GM21381 (cell line): ENCODE results near the gene DNAJB9.
A peak's percentile ranks its signal among the peaks of the same experiment; 100 is the strongest.
"Not testable (repeated sequence)": the region's sequence is repeated elsewhere in the genome, so short reads cannot be mapped to it uniquely, and the experiment has no call there.

Source experiments
- ATAC-seq: cut with Tn5 transposase; IDR thresholded peaks from one replicate; pipeline ENCODE4 v1.9.1; 2021; ENCODE audit warnings: mild to moderate bottlenecking, moderate library complexity; ENCODE audit not compliant: unreplicated experiment

The DNAJB9 gene

DNA sequence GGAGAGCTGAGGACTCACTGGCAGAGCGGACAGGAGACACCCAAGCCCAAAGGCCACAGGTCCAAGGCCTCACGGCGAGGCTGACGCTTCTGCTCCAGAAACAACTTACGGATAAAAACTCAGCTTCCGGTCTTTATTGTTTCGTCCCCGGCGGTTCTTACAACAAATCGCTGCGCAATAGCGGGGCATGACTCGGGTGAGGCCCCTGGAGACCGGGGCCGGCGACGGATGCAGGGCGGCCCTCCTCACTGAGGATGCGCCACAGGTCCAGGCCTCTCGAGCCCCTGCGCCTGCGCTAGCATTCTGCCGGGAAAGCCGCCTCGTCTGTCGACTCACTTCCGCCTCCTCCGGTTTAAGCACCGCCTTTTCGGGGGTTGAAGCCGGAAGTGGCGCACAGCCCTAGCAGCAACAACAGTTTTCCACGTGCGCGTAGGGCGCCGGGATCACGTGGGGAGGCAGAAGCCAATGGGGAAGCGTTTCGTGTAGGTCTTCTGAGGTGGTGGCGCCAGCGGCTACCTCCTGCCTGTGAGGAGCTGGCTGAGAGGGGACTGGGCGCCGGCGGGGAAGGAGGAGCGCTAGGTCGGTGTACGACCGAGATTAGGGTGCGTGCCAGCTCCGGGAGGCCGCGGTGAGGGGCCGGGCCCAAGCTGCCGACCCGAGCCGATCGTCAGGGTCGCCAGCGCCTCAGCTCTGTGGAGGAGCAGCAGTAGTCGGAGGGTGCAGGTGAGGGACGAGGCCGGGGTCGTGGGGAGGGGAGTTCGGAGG, at the start of gene DNAJB9, which contains the start of gene THAP5:
DNAJB9 (plus strand) TSS at position 494 of the 765 bp plus-strand sequence. CDS start 1,853 bp downstream, outside the sequence.
THAP5 (minus strand) TSS at position 326 of the 765 bp plus-strand sequence; CDS start at position 189, 137 bp downstream.
- ATAC-seq = peak; percentile 91

- ATAC-seq = no peak
Measured at GRCh38 chr7:108522780-108523179, 46.9 kb upstream of the DNAJB9 start.

DNA sequence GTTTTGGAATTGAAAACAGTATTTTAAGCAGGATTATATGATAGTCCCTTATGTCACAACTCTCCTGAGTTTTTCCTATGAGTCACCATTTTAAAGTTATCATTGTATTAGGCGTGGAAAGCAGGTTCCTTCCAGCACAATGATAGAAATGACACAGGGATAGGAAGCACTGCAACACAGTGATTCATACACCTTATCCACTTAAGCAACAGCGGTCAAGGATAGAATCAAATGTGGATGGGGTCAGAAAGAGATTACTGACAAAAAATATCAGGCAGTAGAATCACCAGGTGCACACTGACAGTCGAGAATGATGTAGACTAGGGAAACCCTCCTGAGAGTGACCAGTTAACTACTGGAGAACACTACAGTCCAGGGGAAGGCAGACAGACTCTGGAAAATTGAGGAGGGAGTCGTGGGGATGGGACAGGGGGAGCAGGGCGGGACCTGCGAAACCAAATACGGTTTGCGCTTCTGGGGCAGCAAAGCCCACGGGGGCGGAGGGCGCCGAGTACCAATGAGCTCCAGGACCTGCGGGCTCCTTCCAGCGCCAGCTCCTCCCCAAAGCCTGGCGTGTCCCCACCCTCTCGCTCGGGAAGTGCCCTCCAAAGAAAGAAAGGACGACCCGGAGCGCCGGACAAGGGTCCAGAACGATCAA, 44.2 kb upstream of the DNAJB9 start:
- ATAC-seq = peak; percentile 41

DNA sequence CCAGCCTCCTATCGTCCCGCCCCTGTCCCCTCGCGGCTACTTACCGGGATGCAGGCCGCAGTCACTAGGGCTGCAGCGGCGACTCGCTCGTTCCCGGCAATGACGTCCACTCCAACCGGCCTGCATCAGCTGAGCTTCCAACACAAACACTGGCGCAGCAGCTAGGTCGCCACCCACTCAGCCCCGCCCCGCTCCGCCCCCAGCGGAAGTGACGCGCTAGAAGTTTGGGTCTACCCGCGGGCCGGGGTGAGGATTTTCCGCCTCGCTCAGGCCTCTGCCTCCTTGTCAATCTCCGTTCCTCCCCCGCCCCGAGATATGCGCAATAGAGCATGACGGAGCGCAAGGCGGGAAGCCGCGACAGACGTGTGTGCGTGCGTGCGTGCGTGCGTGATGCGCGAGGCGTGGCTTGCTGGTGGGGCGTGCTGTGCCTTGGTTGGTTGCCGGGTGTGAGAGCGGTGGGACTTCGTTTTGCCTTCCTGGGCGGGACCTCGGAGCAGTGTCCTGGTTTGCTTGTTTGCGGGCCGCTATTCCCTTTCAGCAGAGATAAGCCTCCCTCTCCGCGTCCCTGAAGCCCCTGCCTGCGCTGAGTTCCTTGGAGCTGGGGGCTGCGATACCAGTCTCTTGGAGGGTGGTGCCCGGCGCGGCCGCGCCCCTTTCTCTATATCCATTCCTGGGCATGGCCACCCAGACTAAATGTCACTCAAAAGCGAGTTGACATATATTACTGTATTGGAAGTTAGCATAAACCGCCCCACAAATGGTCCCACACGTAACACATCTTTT, 43.5 kb upstream of the DNAJB9 start, which contains the start of gene PNPLA8:
PNPLA8 (minus strand) TSS at position 151 of the 783 bp plus-strand sequence. CDS start 10,644 bp downstream, outside the sequence.
- peak; percentile 91 for ATAC-seq

DNA sequence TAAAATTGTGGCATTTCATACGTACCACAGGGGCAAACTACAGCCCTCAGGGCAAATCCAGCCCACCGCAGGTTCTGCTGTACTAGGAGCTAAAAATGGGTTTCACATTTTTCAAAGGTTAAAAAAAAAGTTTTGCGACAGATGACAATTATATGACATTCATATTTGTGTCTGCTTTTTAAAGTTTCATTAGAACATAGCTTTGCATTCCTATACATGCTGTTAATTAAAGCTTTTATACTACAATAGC, 43.0 kb upstream of the DNAJB9 start:
- ATAC-seq = no peak

DNA sequence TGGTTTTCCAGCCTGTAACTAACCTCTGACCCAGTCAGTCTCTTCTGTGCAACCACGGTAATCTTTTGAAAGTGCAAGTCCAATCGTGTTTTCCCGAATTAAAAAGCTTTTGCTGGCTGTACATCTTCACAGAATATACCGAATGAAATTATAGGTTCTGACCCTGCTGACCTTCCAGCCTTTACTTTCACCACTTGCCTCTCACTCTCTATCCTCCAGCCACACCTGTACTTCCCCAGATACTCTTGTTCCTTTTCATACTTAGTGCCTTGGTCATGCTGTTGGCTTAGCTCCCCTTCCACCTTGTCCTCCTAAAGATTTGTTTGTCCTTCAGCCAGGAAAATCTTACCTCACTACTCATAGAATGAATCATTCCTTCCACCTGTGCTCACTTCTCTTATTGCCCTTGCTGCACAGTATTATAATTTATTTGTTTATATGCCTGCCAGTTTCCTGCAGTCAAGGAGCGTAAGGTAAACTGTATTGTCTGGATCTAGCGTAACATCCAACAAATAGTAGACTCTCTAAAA, 41.4 kb upstream of the DNAJB9 start:
- no peak for ATAC-seq

DNA sequence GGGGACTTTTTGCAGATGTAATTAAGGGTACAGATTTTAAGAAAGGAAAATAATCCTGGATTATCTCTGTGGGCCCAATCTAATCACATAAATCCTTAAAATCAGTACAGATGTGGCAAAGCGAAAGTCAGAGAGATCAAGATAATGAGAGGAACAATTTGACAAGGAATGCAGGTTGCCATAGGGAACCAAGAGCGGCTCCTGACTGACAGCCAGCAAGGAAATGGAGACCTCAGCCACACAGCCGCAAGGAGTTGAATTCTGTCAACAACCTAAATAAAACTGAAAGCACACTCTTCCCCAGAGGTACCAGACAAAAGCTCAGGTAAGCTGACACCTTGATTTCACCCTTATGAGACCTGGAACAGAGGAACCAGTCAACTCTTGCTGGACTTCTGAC, 40.3 kb upstream of the DNAJB9 start:
- no peak for ATAC-seq

- no peak for ATAC-seq
Measured at GRCh38 chr7:108533712-108534111, 36.0 kb upstream of the DNAJB9 start.

- no peak for ATAC-seq
Measured at GRCh38 chr7:108535257-108535656, 34.4 kb upstream of the DNAJB9 start.

DNA sequence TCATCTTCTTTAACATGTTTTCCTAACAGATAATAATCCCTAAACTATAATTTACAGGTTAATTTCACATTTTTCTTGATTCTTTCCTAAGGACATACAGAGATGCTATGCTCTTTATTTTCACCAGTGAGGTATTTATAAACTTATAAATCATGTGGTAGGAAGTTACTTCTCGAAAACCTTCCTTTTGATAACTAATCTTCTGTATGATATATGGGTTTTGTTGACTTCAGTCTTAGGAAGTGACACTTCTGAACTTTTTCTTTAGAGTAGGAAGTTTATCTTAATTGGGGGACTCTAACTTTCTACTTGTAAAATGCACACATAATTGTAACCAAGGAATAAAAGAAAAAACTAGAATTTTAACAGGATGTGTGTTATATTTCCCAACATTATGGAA, 33.9 kb upstream of the DNAJB9 start:
- no peak for ATAC-seq

DNA sequence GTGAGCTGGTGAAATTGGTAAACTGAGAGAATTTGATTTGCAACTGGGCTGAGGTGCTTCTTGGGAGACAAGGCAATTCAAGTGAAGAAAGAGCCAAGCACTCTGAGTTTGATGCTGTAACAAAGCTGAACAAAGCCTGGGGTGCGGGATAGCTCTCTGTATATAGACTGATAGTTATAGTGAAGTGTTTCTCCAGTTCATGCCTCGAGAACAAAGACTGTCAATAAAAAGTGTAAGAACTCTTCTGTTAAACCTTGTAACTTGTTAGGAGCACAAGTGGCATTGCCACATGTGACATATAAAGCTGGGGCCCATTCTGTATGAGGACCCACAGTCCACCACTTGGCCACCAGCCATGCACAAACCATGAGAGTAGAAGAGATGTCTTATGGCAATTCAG, 32.4 kb upstream of the DNAJB9 start:
- ATAC-seq = no peak

GRCh38 chr7:108538236-108538635, 31.4 kb upstream of the DNAJB9 start:
- ATAC-seq = not testable (repeated sequence)

- ATAC-seq = not testable (repeated sequence)
Measured at GRCh38 chr7:108538685-108539084, 31.0 kb upstream of the DNAJB9 start.

GRCh38 chr7:108541478-108541877, 28.2 kb upstream of the DNAJB9 start:
- ATAC-seq = no peak

DNA sequence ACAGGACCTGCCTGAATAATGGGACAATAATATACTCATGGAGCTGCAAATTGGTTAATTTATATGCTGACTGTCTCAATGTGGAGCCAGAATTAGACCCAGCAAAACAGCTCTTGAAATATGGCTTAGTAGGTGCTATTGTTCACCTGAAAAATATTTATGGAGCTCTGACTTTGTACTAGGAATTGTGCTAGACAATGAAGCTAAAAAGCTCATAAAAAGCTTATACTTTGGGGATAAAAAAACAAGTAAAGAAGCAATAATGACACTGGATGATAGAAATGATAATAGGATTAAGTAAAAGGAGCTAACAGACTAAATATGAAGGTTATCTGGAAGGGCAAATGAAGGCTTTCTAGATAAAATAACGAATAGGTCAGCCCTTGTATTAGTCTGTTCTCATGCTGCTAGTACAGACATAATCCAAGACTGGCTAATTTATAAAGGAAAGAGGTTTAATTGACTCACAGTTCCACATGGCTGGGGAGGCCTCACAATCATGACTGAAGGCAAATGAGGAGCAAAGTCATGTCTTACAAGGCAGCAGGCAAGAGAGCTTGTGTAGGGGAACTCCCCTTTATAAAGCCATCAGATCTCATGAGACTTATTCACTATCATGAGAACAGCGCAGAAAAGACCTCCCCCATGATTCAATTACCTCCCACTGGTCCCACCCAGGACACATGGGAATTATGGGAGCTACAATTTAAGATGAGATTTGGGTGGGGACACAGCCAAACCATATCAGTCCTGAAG, 21.4 kb upstream of the DNAJB9 start:
- ATAC-seq = not testable (repeated sequence)

GRCh38 chr7:108556665-108557064, 13.0 kb upstream of the DNAJB9 start:
- not testable (repeated sequence) for ATAC-seq

- ATAC-seq = no peak
Measured at GRCh38 chr7:108557191-108557590, 12.5 kb upstream of the DNAJB9 start.

DNA sequence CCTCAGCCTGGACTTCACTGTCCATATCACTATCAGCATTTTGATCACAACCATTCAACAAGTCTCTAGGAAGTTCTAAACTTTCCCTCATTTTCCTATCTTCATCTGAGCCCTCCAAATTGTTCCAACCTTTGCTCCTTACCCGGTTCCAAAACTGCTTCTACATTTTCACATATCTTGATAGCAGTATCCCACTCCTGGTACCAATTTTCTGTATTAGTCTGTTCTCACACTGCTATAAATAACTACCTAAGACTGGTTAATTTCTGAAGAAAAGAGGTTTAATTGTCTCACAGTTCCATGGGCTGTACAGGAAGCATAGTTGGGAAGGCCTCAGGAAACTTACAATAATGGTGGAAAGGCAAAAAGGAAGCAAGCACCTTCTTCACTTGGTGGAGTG, 12.1 kb upstream of the DNAJB9 start:
- no peak for ATAC-seq

- ATAC-seq = no peak
Measured at GRCh38 chr7:108559253-108559652, 10.4 kb upstream of the DNAJB9 start.

DNA sequence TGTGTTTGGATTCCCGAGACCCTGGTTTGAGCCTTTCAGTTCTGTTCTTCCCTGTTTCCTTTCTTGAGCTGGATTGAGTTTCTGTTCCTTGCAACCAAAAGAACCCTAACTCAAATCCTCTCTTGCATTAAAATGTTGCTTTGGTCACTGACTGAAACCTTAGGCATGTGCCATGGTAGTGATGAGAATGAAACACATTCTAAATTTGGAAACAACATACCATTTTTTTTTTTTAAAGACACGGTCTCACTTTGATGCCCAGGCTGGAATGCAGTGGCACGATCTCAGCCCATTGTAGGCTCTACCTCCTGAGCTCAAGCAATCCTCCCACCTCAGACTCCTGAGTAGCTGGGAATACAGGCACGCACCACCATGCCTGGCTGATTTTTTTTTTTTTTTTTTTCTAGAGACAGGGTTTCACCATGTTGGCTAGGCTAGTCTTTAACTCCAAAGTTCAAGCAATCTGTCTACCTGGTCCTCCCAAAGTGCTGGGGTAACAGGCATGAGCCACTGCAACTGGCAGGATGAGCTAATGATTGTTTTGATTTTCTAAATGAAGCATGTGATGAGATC, 8.5 kb upstream of the DNAJB9 start:
- no peak for ATAC-seq
